GM23338 (cell line): Measurements from ENCODE around the gene RPS19. TPM values are rescaled to one million over a fixed set of nuclear protein-coding genes. Genes with fewer than 3 reads are reported as not detected.

Source experiments
- ATAC-seq: fragments of 200-7000 bp; cut with Tn5 transposase; 3 replicates; pipeline ENCODE4 v1.9.1; 2020
- DNase-seq: peaks from one replicate; pipeline ENCODE4 v3.0.0-alpha.2; 2015; ENCODE audit warnings: low spot score
- H2AFZ ChIP-seq: fragments of 200-600 bp; sonication (generic); 2 replicates; pipeline ENCODE4 v1.8.0; 2016; ENCODE audit warnings: antibody characterized with exemption, mild to moderate bottlenecking, moderate library complexity
- H3F3A ChIP-seq: fragments of 200-600 bp; sonication (generic); replicated peaks from 2 replicates; pipeline ENCODE4 v1.8.0; 2017; ENCODE audit warnings: antibody characterized with exemption, mixed run types, low read depth
- H3K27ac ChIP-seq: fragments of 200-600 bp; sonication (generic); 2 replicates; pipeline ENCODE4 v1.6.1; 2016; ENCODE audit warnings: low read depth
- H3K27me3 ChIP-seq: fragments of 200-600 bp; sonication (generic); 2 replicates; pipeline ENCODE4 v1.8.0; 2016; ENCODE audit warnings: mild to moderate bottlenecking, mixed run types, moderate library complexity; ENCODE audit not compliant: insufficient read depth
- H3K36me3 ChIP-seq: fragments of 200-600 bp; sonication (generic); 2 replicates; pipeline ENCODE4 v1.8.0; 2016; ENCODE audit warnings: mild to moderate bottlenecking; ENCODE audit not compliant: insufficient read depth
- H3K4me1 ChIP-seq: fragments of 200-600 bp; sonication (generic); 2 replicates; pipeline ENCODE4 v1.8.0; 2016; ENCODE audit warnings: mild to moderate bottlenecking, moderate library complexity; ENCODE audit not compliant: insufficient read depth
- H3K4me2 ChIP-seq: fragments of 200-600 bp; sonication (generic); 2 replicates; pipeline ENCODE4 v1.7.1; 2017; ENCODE audit warnings: mixed run types
- H3K4me3 ChIP-seq: fragments of 200-600 bp; sonication (generic); 2 replicates; pipeline ENCODE4 v1.6.1; 2016; ENCODE audit warnings: mixed run types
- H3K79me2 ChIP-seq: fragments of 200-600 bp; sonication (generic); replicated peaks from 2 replicates; pipeline ENCODE4 v1.8.0; 2017; ENCODE audit warnings: mild to moderate bottlenecking; ENCODE audit not compliant: insufficient read depth
- H3K9me2 ChIP-seq: fragments of 200-600 bp; sonication (generic); 2 replicates; pipeline ENCODE4 v1.8.0; 2017; ENCODE audit not compliant: insufficient read depth
- H4K20me1 ChIP-seq: fragments of 200-600 bp; sonication (generic); replicated peaks from 2 replicates; pipeline ENCODE4 v1.8.0; 2017; ENCODE audit warnings: mild to moderate bottlenecking; ENCODE audit not compliant: insufficient read depth
- H3K27ac Mint-ChIP-seq: 2 replicates; pipeline ENCODE4 v1.8.0; 2020; ENCODE audit warnings: inconsistent platforms, mild to moderate bottlenecking, moderate library complexity, mixed read lengths
- H3K27me3 Mint-ChIP-seq: 3 replicates; pipeline ENCODE4 v1.8.0; 2022; ENCODE audit warnings: low read depth, mild to moderate bottlenecking, moderate library complexity, mixed read lengths, inconsistent platforms; ENCODE audit not compliant: insufficient read depth, poor library complexity
- H3K36me3 Mint-ChIP-seq: 3 replicates; pipeline ENCODE4 v1.8.0; 2021; ENCODE audit warnings: low read depth, mild to moderate bottlenecking, inconsistent platforms, moderate library complexity, mixed read lengths
- H3K4me1 Mint-ChIP-seq: 3 replicates; pipeline ENCODE4 v1.8.0; 2020; ENCODE audit warnings: mild to moderate bottlenecking, inconsistent platforms, mixed read lengths
- H3K4me3 Mint-ChIP-seq: 3 replicates; pipeline ENCODE4 v1.8.0; 2021; ENCODE audit warnings: moderate library complexity, mild to moderate bottlenecking, inconsistent platforms, mixed read lengths
- H3K9me3 Mint-ChIP-seq: 3 replicates; pipeline ENCODE4 v1.8.0; 2020; ENCODE audit warnings: moderate library complexity, mild to moderate bottlenecking, inconsistent platforms, mixed read lengths
- CREB1 ChIP-seq: fragments of 250-450 bp; sonication (Bioruptor Pico); IDR thresholded peaks from 2 replicates; pipeline ENCODE4 v1.5.0; 2020; ENCODE audit warnings: low read depth, mild to moderate bottlenecking, moderate library complexity
- EZH2 ChIP-seq: fragments of 200-600 bp; sonication (generic); IDR thresholded peaks from one replicate; pipeline ENCODE4 v1.8.0; 2017; ENCODE audit warnings: antibody characterized with exemption, mild to moderate bottlenecking, low read depth; ENCODE audit not compliant: unreplicated experiment
- JUNB ChIP-seq: IDR thresholded peaks from one replicate; pipeline ENCODE4 v1.6.1; 2016; ENCODE audit warnings: antibody characterized with exemption; ENCODE audit not compliant: unreplicated experiment
- NANOG ChIP-seq: IDR thresholded peaks from 2 replicates; pipeline ENCODE4 v1.6.1; 2016; ENCODE audit warnings: antibody characterized with exemption, borderline replicate concordance
- POLR2AphosphoS5 ChIP-seq: IDR thresholded peaks from 2 replicates; pipeline ENCODE4 v1.6.1; 2016; ENCODE audit warnings: antibody characterized with exemption, low read depth
- STAT1 ChIP-seq: IDR thresholded peaks from one replicate; pipeline ENCODE4 v1.6.1; 2016; ENCODE audit warnings: antibody characterized with exemption; ENCODE audit not compliant: unreplicated experiment
- ZNF114 ChIP-seq: fragments of 250-450 bp; sonication (Bioruptor Pico); IDR thresholded peaks from 2 replicates; pipeline ENCODE4 v1.5.0; 2020; ENCODE audit warnings: mild to moderate bottlenecking, moderate library complexity
- polyA plus RNA-seq: library from polyadenylated mRNA; unstranded; fragments of >200 nt; fragmentation: Nextera tagmentation; extraction: Ambion mirVana; gene quantifications from 2 replicates; pipeline ENCODE4 v1.2.1, GENCODE V29; 2016
- total RNA-seq: library from RNA; depleted of rRNA; stranded (reverse); fragments of >200 nt; shearing (Covaris generic); gene quantifications from 2 replicates; pipeline ENCODE4 v1.2.3, GENCODE V29; 2014
- TF ChIP-seq, protein P1 (sequence below): IDR thresholded peaks from 2 replicates; pipeline ENCODE4 v1.6.1; 2016; ENCODE audit warnings: antibody characterized with exemption
- TF ChIP-seq, protein P2 (sequence below), 2 experiments: fragments of 200-600 bp in 1 of 2; sonication (generic) in 1 of 2; conservative IDR thresholded peaks; 2 replicates each; pipeline versions ENCODE4 v1.5.1 to v1.6.1; 2016 to 2017; ENCODE audit warnings: antibody characterized with exemption in 2 of 2, low read depth in 2 of 2, mild to moderate bottlenecking in 2 of 2, moderate library complexity in 1 of 2
- TF ChIP-seq, protein P3 (sequence below): fragments of 250-450 bp; sonication (Bioruptor Pico); IDR thresholded peaks from 2 replicates; pipeline ENCODE4 v1.5.0; 2020; ENCODE audit warnings: mild to moderate bottlenecking, moderate library complexity

Gene RPS19
- total and polyA plus RNA-seq, 2 experiments from 2014 or later = 1,798 to 4,073 TPM

DNA sequence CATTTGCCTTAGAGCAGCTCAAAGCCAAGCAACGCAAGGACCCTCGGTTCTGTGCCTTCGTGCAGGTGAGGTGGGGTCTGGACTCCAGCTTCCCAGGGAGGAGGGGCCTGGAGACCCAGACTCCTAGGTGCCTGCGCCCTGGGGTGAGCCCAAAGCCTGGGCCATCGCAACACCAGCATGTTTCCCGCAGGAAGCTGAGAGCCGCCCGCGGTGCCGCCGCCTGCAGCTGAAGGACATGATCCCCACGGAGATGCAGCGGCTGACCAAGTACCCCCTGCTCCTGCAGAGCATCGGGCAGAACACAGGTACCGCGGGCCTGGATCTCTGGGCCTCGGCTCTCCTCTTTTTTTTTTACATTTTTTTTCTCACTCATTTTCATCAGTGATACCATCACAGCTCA is 42.5 kb downstream of the RPS19 start:
- H3F3A ChIP-seq = no peaks in the 10 kb centered on the region
- H3K36me3 ChIP-seq = peaks cover 7% of the 10 kb centered on the region; the same call in 1 of the 2 replicates
- H3K27me3 Mint-ChIP-seq = peaks cover 9% of the 10 kb centered on the region
- H3K9me2 ChIP-seq = no peaks in the 10 kb centered on the region
- ATAC-seq = no peak
- no peak overlapping the region for H3K4me3 Mint-ChIP-seq
- H3K4me2 ChIP-seq = no peak overlapping the region
- H3K9me3 Mint-ChIP-seq = no peaks in the 10 kb centered on the region; the same call in 2 of the 3 replicates
- DNase-seq = no peak
- H3K79me2 ChIP-seq = no peaks in the 10 kb centered on the region
- H4K20me1 ChIP-seq = no peaks in the 10 kb centered on the region; the same call in 1 of the 2 replicates
- H3K4me3 ChIP-seq = no peak overlapping the region
- no peak overlapping the region for H3K27ac ChIP-seq
- no peaks in the 10 kb centered on the region; the same call in 1 of the 2 replicates for H3K4me1 ChIP-seq
- H3K27ac Mint-ChIP-seq = no peak overlapping the region
- H3K4me1 Mint-ChIP-seq = peaks cover 11% of the 10 kb centered on the region
- H2AFZ ChIP-seq = no peak overlapping the region
- no peaks in the 10 kb centered on the region for H3K27me3 ChIP-seq
- TF ChIP-seq JUNB = no peak
- no peak for TF ChIP-seq POLR2AphosphoS5
- TF ChIP-seq ZNF114 (CRISPR knock-in tag) = no peak
- H3K36me3 Mint-ChIP-seq = peaks cover 54% of the 10 kb centered on the region

DNA sequence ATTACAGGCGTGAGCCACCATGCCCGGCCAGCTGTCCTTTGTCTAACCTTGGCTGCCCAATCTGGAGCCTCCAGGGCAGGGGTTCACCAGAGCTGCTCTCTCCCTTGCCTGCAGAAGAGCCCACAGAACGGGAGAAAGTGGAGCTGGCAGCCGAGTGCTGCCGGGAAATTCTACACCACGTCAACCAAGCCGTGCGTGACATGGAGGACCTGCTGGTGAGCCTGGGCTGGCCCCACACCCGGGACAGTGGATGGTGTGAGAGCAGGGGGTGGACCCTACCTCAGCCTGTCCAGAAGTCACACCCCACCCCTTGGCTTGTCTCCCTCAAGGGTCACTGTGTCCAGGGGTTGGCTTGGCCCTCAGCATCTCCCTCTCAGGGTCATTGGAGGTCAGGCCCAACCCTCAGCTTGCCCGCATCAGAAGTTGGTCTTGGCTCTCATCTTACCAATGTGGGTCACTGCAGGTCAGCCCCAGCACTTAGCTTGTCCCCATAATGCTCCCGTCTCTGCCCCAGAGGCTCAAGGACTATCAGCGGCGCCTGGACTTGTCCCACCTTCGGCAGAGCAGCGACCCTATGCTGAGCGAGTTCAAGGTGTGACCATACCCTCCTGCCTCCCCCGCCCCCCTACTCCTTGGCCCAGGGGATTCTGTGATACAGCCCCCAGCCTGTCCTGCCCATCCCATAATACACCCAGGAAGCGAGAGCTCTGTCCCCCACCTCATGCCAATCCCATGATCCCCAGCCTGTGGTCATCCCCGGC is 43.3 kb downstream of the RPS19 start:
- Histone ChIP-seq H4K20me1 (no peaks in the 10 kb centered on the region; the same call in 1 of the 2 replicates), H3K27me3 (no peaks in the 10 kb centered on the region), H2AFZ (no peak overlapping the region), H3K79me2 (no peaks in the 10 kb centered on the region), H3K4me1 (no peaks in the 10 kb centered on the region; the same call in 1 of the 2 replicates), H3K4me2 (no peak overlapping the region), H3K36me3 (peaks cover 7% of the 10 kb centered on the region; the same call in 1 of the 2 replicates), H3K9me2 (no peaks in the 10 kb centered on the region), H3K27ac (no peak overlapping the region), H3F3A (no peaks in the 10 kb centered on the region), H3K4me3 (no peak overlapping the region)
- Mint-ChIP-seq H3K27me3 (peaks cover 5% of the 10 kb centered on the region), H3K27ac (no peak overlapping the region), H3K4me3 (no peak overlapping the region; the same call in 2 of the 3 replicates), H3K4me1 (peaks cover 9% of the 10 kb centered on the region), H3K36me3 (peaks cover 54% of the 10 kb centered on the region), H3K9me3 (no peaks in the 10 kb centered on the region; the same call in 2 of the 3 replicates)
- ATAC-seq (no peak), DNase-seq (no peak)
- TF ChIP-seq JUNB = no peak
- TF ChIP-seq CREB1 (CRISPR knock-in tag) = no peak
- no peak for TF ChIP-seq NANOG
- TF ChIP-seq, protein P1, sequence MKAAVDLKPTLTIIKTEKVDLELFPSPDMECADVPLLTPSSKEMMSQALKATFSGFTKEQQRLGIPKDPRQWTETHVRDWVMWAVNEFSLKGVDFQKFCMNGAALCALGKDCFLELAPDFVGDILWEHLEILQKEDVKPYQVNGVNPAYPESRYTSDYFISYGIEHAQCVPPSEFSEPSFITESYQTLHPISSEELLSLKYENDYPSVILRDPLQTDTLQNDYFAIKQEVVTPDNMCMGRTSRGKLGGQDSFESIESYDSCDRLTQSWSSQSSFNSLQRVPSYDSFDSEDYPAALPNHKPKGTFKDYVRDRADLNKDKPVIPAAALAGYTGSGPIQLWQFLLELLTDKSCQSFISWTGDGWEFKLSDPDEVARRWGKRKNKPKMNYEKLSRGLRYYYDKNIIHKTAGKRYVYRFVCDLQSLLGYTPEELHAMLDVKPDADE = no peak
- no peak for TF ChIP-seq EZH2
- TF ChIP-seq, protein P2, sequence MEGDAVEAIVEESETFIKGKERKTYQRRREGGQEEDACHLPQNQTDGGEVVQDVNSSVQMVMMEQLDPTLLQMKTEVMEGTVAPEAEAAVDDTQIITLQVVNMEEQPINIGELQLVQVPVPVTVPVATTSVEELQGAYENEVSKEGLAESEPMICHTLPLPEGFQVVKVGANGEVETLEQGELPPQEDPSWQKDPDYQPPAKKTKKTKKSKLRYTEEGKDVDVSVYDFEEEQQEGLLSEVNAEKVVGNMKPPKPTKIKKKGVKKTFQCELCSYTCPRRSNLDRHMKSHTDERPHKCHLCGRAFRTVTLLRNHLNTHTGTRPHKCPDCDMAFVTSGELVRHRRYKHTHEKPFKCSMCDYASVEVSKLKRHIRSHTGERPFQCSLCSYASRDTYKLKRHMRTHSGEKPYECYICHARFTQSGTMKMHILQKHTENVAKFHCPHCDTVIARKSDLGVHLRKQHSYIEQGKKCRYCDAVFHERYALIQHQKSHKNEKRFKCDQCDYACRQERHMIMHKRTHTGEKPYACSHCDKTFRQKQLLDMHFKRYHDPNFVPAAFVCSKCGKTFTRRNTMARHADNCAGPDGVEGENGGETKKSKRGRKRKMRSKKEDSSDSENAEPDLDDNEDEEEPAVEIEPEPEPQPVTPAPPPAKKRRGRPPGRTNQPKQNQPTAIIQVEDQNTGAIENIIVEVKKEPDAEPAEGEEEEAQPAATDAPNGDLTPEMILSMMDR (conservative IDR thresholded peaks at IDR 0.05; ENCODE audit: low read depth in 2 of 2) = no peak
- TF ChIP-seq, protein P3, sequence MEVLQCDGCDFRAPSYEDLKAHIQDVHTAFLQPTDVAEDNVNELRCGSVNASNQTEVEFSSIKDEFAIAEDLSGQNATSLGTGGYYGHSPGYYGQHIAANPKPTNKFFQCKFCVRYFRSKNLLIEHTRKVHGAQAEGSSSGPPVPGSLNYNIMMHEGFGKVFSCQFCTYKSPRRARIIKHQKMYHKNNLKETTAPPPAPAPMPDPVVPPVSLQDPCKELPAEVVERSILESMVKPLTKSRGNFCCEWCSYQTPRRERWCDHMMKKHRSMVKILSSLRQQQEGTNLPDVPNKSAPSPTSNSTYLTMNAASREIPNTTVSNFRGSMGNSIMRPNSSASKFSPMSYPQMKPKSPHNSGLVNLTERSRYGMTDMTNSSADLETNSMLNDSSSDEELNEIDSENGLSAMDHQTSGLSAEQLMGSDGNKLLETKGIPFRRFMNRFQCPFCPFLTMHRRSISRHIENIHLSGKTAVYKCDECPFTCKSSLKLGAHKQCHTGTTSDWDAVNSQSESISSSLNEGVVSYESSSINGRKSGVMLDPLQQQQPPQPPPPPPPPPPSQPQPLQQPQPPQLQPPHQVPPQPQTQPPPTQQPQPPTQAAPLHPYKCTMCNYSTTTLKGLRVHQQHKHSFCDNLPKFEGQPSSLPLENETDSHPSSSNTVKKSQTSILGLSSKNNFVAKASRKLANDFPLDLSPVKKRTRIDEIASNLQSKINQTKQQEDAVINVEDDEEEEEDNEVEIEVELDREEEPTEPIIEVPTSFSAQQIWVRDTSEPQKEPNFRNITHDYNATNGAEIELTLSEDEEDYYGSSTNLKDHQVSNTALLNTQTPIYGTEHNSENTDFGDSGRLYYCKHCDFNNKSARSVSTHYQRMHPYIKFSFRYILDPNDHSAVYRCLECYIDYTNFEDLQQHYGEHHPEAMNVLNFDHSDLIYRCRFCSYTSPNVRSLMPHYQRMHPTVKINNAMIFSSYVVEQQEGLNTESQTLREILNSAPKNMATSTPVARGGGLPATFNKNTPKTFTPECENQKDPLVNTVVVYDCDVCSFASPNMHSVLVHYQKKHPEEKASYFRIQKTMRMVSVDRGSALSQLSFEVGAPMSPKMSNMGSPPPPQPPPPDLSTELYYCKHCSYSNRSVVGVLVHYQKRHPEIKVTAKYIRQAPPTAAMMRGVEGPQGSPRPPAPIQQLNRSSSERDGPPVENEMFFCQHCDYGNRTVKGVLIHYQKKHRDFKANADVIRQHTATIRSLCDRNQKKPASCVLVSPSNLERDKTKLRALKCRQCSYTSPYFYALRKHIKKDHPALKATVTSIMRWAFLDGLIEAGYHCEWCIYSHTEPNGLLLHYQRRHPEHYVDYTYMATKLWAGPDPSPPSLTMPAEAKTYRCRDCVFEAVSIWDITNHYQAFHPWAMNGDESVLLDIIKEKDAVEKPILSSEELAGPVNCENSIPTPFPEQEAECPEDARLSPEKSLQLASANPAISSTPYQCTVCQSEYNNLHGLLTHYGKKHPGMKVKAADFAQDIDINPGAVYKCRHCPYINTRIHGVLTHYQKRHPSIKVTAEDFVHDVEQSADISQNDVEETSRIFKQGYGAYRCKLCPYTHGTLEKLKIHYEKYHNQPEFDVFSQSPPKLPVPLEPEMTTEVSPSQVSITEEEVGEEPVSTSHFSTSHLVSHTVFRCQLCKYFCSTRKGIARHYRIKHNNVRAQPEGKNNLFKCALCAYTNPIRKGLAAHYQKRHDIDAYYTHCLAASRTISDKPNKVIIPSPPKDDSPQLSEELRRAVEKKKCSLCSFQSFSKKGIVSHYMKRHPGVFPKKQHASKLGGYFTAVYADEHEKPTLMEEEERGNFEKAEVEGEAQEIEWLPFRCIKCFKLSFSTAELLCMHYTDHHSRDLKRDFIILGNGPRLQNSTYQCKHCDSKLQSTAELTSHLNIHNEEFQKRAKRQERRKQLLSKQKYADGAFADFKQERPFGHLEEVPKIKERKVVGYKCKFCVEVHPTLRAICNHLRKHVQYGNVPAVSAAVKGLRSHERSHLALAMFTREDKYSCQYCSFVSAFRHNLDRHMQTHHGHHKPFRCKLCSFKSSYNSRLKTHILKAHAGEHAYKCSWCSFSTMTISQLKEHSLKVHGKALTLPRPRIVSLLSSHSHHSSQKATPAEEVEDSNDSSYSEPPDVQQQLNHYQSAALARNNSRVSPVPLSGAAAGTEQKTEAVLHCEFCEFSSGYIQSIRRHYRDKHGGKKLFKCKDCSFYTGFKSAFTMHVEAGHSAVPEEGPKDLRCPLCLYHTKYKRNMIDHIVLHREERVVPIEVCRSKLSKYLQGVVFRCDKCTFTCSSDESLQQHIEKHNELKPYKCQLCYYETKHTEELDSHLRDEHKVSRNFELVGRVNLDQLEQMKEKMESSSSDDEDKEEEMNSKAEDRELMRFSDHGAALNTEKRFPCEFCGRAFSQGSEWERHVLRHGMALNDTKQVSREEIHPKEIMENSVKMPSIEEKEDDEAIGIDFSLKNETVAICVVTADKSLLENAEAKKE (CRISPR knock-in tag) = no peak
- TF ChIP-seq STAT1 = no peak
